Activated CD4-positive, alpha-beta T cell treated with anti-CD3 and anti-CD28 coated beads, Interleukin-2, Interleukin-4, amounts not matched to agents 100 ng/mL and 50 ng/mL, durations not matched to agents 16 hours and 8 hours (primary cell): ENCODE data around the gene OGN.

Source experiments
- DNase-seq: peaks from one replicate; pipeline ENCODE4 v3.0.0-alpha.2; 2020; ENCODE audit warnings: low spot score

OGN gene

DNA sequence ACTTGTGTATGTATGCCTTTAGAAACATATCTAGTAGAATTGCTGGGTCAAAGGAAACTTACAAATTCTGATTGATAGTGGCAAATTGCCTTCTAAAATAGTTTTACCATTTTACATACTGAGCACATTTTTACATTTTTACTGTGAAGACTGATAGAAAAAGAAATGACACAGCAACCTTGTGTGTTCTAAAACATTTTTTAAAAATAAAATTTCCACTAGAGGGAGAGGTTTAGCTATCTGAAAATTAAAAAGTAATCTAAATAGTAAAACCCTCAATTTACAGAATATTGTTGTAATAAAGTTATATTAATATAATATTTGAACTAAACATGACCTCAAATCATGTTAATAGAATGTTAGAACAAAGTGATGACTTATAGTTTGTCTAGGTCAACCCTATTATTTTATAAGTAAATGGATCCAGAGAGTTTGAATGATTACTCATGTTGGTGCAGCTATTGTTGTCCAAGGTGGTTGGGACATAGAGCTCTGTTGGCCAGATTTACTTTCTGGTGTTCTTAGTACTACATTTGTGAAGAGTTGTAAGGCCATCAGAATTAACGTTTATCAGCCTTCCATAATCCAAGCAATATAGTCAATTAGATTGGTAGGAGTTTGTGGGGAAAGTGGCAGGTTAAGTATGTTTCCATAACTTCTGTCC, 61.4 kb downstream of the OGN start:
- DNase-seq, result no peak

DNA sequence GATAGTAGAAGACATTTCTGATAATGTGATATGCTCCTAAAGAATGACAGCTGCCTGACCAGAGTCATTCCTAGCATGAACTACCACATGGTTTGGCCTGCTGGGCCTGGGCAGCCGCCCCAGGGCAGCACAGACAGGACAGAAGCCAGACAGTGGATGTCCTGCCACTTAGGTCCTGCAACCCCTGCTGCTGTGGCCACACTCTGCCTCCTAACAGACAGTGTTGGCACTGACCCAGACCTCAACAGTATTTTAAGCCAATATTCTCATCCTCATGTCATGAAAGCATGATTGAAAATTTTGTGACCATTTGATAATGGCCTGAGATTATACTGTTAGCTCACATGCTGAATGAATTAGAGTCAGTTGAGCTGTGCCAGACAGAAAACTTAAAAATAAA, 62.8 kb downstream of the OGN start:
- DNase-seq, result no peak

DNA sequence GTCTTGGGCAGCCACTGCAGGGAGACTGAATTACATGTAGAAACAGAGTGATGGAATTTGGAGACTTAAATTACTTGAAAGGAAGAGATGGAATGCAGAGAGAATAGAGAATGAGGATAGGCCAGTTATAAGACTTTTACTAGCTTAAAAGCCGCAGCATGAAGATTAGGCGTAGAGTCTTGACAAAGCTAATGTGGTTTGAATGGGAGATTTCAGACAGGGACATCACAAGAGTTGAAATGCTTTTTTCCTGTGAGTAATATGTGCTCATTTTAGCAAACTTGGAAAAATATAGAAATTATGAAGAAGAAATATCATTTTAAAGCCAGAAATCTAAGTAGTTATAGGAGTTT, 71.1 kb downstream of the OGN start:
- no peak for DNase-seq
